DOHH2 (cell line): ENCODE results near the gene VTI1A.

Experiments used
- EZH2phosphoT487 ChIP-seq: fragments of 200-600 bp; sonication (generic); IDR thresholded peaks from 2 replicates; pipeline ENCODE4 v1.6.1; 2017; ENCODE audit warnings: borderline replicate concordance, mild to moderate bottlenecking, antibody characterized with exemption, low read length, moderate library complexity, mixed read lengths
- TF ChIP-seq, protein P1 (sequence below): fragments of 200-600 bp; sonication (generic); IDR thresholded peaks from one replicate; pipeline ENCODE4 v1.5.1; 2014; ENCODE audit warnings: antibody characterized with exemption, mild to moderate bottlenecking, low read depth, low read length; ENCODE audit not compliant: poor library complexity, severe bottlenecking

DNA sequence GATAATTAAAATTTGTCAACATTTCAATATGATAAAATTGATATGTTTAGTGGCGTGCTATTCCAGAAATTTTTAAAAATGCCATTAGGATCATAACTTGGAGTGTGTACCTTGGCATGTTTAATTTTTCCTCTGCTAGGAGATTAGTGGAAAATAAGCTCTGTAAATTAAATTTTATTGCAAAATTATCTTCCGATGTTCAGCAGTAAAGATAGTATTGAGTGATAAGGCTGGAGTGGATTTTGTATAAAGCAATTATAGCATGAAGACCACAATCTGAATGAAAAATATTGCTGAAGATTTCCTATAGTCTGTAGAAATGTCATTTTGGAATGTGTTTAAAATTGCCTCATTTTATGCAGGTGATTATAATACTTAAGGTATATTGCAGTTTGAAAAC, 110.2 kb downstream of the VTI1A start:
- TF ChIP-seq, protein P1, sequence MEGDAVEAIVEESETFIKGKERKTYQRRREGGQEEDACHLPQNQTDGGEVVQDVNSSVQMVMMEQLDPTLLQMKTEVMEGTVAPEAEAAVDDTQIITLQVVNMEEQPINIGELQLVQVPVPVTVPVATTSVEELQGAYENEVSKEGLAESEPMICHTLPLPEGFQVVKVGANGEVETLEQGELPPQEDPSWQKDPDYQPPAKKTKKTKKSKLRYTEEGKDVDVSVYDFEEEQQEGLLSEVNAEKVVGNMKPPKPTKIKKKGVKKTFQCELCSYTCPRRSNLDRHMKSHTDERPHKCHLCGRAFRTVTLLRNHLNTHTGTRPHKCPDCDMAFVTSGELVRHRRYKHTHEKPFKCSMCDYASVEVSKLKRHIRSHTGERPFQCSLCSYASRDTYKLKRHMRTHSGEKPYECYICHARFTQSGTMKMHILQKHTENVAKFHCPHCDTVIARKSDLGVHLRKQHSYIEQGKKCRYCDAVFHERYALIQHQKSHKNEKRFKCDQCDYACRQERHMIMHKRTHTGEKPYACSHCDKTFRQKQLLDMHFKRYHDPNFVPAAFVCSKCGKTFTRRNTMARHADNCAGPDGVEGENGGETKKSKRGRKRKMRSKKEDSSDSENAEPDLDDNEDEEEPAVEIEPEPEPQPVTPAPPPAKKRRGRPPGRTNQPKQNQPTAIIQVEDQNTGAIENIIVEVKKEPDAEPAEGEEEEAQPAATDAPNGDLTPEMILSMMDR, result no peak
- TF ChIP-seq EZH2phosphoT487, result no peak
